Neural cell (in vitro differentiated cells): Measurements from ENCODE around the gene PPIG. TPM values are rescaled to one million over a fixed set of nuclear protein-coding genes. Genes with fewer than 3 reads are reported as not detected.

Experiments used
- H2AFZ ChIP-seq: fragments of 200-600, 300-800 bp; sonication (generic), shearing (Covaris generic); 2 replicates; pipeline ENCODE4 v1.6.0; 2014; ENCODE audit warnings: low read depth, mild to moderate bottlenecking, antibody characterized with exemption, low read length, moderate library complexity
- H3F3A ChIP-seq: fragments of 200-600 bp; shearing (Covaris generic); 2 replicates; pipeline ENCODE4 v1.6.1; 2016; ENCODE audit warnings: mild to moderate bottlenecking, moderate library complexity, mixed read lengths, antibody characterized with exemption, low read length; ENCODE audit not compliant: insufficient read depth, poor library complexity, severe bottlenecking
- H3K27ac ChIP-seq: fragments of 200-600, 300-800 bp; sonication (generic), shearing (Covaris generic); 2 replicates; pipeline ENCODE4 v1.5.1; 2014; ENCODE audit warnings: mild to moderate bottlenecking, low read length, moderate library complexity
- H3K27me3 ChIP-seq: fragments of 300-800, 200-600 bp; sonication (generic), shearing (Covaris generic); 2 replicates; pipeline ENCODE4 v1.6.0; 2014; ENCODE audit warnings: mild to moderate bottlenecking, low read depth, low read length, moderate library complexity; ENCODE audit not compliant: insufficient read depth
- H3K36me3 ChIP-seq: fragments of 300-800, 200-600 bp; sonication (generic), shearing (Covaris generic); 2 replicates; pipeline ENCODE4 v1.5.1; 2014; ENCODE audit warnings: mild to moderate bottlenecking, antibody characterized with exemption, low read length, moderate library complexity; ENCODE audit not compliant: insufficient read depth
- H3K4me2 ChIP-seq: fragments of 300-800, 200-600 bp; sonication (generic), shearing (Covaris generic); 2 replicates; pipeline ENCODE4 v1.6.0; 2014; ENCODE audit warnings: mild to moderate bottlenecking, low read length
- H3K4me3 ChIP-seq: fragments of 300-800, 200-600 bp; sonication (generic), shearing (Covaris generic); 2 replicates; pipeline ENCODE4 v1.5.1; 2014; ENCODE audit warnings: mild to moderate bottlenecking, low read length, moderate library complexity
- H3K79me2 ChIP-seq: fragments of 200-600 bp; shearing (Covaris generic); replicated peaks from 2 replicates; pipeline ENCODE4 v1.6.0; 2014; ENCODE audit warnings: mild to moderate bottlenecking, low read length, moderate library complexity; ENCODE audit not compliant: insufficient read depth
- H3K9ac ChIP-seq: fragments of 300-800, 200-600 bp; sonication (generic), shearing (Covaris generic); 2 replicates; pipeline ENCODE4 v1.6.1; 2016; ENCODE audit warnings: mild to moderate bottlenecking, low read length, mixed read lengths
- H3K9me2 ChIP-seq: fragments of 200-600 bp; shearing (Covaris generic); 2 replicates; pipeline ENCODE4 v1.6.1; 2016; ENCODE audit warnings: mild to moderate bottlenecking, low read length, mixed read lengths; ENCODE audit not compliant: insufficient read depth
- H3K9me3 ChIP-seq: fragments of 200-600, 300-800 bp; sonication (generic), shearing (Covaris generic); 2 replicates; pipeline ENCODE4 v1.6.1; 2016; ENCODE audit warnings: mild to moderate bottlenecking, mixed run types, low read length, moderate library complexity, mixed read lengths
- H4K20me1 ChIP-seq: fragments of 200-600 bp; shearing (Covaris generic); 2 replicates; pipeline ENCODE4 v1.6.1; 2016; ENCODE audit warnings: mild to moderate bottlenecking, mixed run types; ENCODE audit not compliant: insufficient read depth
- CTCF ChIP-seq: fragments of 450-650 bp; IDR thresholded peaks from 2 replicates; pipeline ENCODE4 v1.5.1; 2014; ENCODE audit warnings: antibody characterized with exemption, mild to moderate bottlenecking, moderate library complexity; ENCODE audit not compliant: poor library complexity, severe bottlenecking
- EP300 ChIP-seq: fragments of 450-650 bp; conservative IDR thresholded peaks from 2 replicates; pipeline ENCODE4 v1.6.1; 2014; ENCODE audit warnings: antibody characterized with exemption, mild to moderate bottlenecking, moderate library complexity; ENCODE audit not compliant: poor library complexity, severe bottlenecking
- EZH2 ChIP-seq: fragments of 200-600, 300-800 bp; shearing (Covaris generic), sonication (generic); IDR thresholded peaks from 2 replicates; pipeline ENCODE4 v1.6.1; 2014; ENCODE audit warnings: antibody characterized with exemption, low read length, borderline replicate concordance, mild to moderate bottlenecking; ENCODE audit not compliant: insufficient read depth, poor library complexity, severe bottlenecking
- MXI1 ChIP-seq: fragments of 450-650 bp; conservative IDR thresholded peaks from 2 replicates; pipeline ENCODE4 v1.6.1; 2014; ENCODE audit warnings: antibody characterized with exemption, mild to moderate bottlenecking; ENCODE audit not compliant: poor library complexity, severe bottlenecking
- POLR2AphosphoS5 ChIP-seq: IDR thresholded peaks from 2 replicates; pipeline ENCODE4 v1.6.1; 2012
- RAD21 ChIP-seq: fragments of 450-650 bp; conservative IDR thresholded peaks from 2 replicates; pipeline ENCODE4 v1.6.1; 2014; ENCODE audit warnings: antibody characterized with exemption, mild to moderate bottlenecking, moderate library complexity
- SMC3 ChIP-seq: fragments of 450-650 bp; conservative IDR thresholded peaks from 2 replicates; pipeline ENCODE4 v1.6.1; 2014; ENCODE audit warnings: antibody characterized with exemption, mild to moderate bottlenecking, moderate library complexity; ENCODE audit not compliant: poor library complexity
- TAF1 ChIP-seq: IDR thresholded peaks from 2 replicates; pipeline ENCODE4 v1.6.1; 2012; ENCODE audit warnings: low read depth
- polyA plus RNA-seq: library from polyadenylated mRNA; depleted of rRNA; stranded (reverse); fragments of >200 nt; gene quantifications from 2 replicates; pipeline ENCODE4 v1.2.3, GENCODE V29; 2014
- TF ChIP-seq, protein P1 (sequence below): IDR thresholded peaks from 2 replicates; pipeline ENCODE4 v1.6.1; 2012; ENCODE audit warnings: borderline replicate concordance

PPIG gene
- polyA plus RNA-seq, 1 donor from 2014 or later, result 45.0 TPM

- Histone ChIP-seq H3K9ac (no peak overlapping the region), H3K79me2 (no peaks in the 10 kb centered on the region), H3K27ac (no peak overlapping the region), H3K4me3 (no peak overlapping the region), H3K4me2 (no peak overlapping the region), H3F3A (no peaks in the 10 kb centered on the region), H2AFZ (no peak overlapping the region), H3K27me3 (no peaks in the 10 kb centered on the region), H3K9me2 (no peaks in the 10 kb centered on the region), H3K9me3 (no peaks in the 10 kb centered on the region), H4K20me1 (no peaks in the 10 kb centered on the region), H3K36me3 (peaks cover 6% of the 10 kb centered on the region)
- TF ChIP-seq CTCF (no peak), SMC3 (no peak), EP300 (no peak), RAD21 (no peak), POLR2AphosphoS5 (no peak), TAF1 (no peak), MXI1 (no peak), EZH2 (no peak)
- TF ChIP-seq, protein P1, sequence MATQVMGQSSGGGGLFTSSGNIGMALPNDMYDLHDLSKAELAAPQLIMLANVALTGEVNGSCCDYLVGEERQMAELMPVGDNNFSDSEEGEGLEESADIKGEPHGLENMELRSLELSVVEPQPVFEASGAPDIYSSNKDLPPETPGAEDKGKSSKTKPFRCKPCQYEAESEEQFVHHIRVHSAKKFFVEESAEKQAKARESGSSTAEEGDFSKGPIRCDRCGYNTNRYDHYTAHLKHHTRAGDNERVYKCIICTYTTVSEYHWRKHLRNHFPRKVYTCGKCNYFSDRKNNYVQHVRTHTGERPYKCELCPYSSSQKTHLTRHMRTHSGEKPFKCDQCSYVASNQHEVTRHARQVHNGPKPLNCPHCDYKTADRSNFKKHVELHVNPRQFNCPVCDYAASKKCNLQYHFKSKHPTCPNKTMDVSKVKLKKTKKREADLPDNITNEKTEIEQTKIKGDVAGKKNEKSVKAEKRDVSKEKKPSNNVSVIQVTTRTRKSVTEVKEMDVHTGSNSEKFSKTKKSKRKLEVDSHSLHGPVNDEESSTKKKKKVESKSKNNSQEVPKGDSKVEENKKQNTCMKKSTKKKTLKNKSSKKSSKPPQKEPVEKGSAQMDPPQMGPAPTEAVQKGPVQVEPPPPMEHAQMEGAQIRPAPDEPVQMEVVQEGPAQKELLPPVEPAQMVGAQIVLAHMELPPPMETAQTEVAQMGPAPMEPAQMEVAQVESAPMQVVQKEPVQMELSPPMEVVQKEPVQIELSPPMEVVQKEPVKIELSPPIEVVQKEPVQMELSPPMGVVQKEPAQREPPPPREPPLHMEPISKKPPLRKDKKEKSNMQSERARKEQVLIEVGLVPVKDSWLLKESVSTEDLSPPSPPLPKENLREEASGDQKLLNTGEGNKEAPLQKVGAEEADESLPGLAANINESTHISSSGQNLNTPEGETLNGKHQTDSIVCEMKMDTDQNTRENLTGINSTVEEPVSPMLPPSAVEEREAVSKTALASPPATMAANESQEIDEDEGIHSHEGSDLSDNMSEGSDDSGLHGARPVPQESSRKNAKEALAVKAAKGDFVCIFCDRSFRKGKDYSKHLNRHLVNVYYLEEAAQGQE, result no peak
These were observed 21.6 kb upstream of the PPIG start for GRCh38 chr2:169562519-169562918.

GRCh38 chr2:169565686-169566085 lies 18.5 kb upstream of the PPIG start:
- Histone ChIP-seq H3K4me3 (no peak overlapping the region), H3K4me2 (no peak overlapping the region), H3K9me2 (no peaks in the 10 kb centered on the region), H3K27me3 (no peaks in the 10 kb centered on the region), H3K36me3 (no peaks in the 10 kb centered on the region), H2AFZ (no peak overlapping the region), H4K20me1 (no peaks in the 10 kb centered on the region), H3K79me2 (peaks cover 7% of the 10 kb centered on the region), H3K9me3 (no peaks in the 10 kb centered on the region), H3F3A (no peaks in the 10 kb centered on the region), H3K27ac (no peak overlapping the region), H3K9ac (no peak overlapping the region)
- TF ChIP-seq CTCF (no peak), POLR2AphosphoS5 (no peak), RAD21 (no peak), SMC3 (no peak)
